GM10266 (cell line): Measurements from ENCODE around the gene FOXE1.

Experiments
- DNase-seq: peaks from one replicate; pipeline ENCODE4 v3.0.0; 2012; ENCODE audit errors: extremely low spot score
- CTCF ChIP-seq: IDR thresholded peaks from 2 replicates; pipeline ENCODE4 v1.5.1; 2012; ENCODE audit warnings: mild to moderate bottlenecking, low read depth; ENCODE audit not compliant: control insufficient read depth, insufficient read depth; ENCODE audit errors: missing control alignments

Gene FOXE1

GRCh38 chr9:97866300-97866699 lies 13.3 kb downstream of the FOXE1 start:
- no peak for TF ChIP-seq CTCF
- no peak for DNase-seq

DNA sequence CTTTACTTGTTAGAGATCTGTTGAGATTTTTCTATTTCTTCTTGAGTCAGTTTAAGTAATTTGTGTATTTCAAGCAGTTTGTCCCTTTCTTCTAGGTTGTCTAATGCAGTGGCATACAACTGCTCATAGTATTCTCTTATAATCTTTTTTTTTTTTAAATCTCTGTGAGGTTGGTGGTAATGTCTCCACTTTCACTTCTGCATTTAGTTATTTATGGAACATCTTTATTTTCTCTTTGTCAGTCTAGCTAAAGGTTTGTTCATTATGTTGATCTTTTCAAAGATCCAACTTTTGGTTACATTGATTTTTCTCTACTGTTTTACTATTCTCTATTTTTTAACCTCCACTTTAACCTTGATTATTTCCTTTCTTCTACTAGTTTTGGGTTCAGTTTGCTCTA lies 13.8 kb downstream of the FOXE1 start:
- no peak for TF ChIP-seq CTCF
- DNase-seq = no peak

DNA sequence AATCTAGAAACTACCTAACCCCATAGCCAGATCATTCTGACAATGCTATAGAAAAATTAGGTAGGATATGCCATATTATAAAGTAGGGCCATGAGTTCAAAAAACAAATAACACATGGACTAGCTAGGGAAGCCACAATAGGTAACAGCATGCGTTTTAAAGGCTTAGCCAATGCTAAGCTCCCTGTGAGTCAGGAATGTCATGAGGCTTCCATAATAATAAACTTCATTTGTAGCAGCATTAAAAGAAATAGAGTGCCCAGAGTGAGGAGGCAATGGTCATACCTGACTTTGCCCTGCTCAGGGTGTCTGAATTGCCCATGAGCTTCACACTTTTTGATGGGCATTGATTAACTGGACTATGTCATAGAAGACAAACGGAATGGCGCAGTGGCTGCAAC lies 15.8 kb downstream of the FOXE1 start:
- DNase-seq = no peak
- TF ChIP-seq CTCF = no peak

DNA sequence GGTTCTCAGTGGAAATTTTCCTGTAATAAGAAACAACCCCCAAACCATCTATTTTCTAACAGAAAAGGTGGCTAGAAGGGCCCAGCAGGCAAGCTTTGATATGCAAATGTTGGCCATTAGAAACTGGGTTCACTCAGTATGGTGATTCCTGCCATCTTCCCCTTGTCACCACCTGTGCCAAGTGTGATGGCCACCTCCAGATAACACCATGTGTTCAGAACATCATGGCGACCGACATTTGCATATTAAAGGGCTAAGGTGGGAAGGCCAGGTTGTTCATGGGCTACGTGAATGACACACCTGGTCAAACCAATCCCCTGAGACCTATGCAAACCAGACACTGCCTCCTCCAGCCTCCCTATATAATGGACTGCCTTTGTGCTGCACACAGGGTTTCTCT lies 20.4 kb downstream of the FOXE1 start:
- no peak for DNase-seq
- TF ChIP-seq CTCF = no peak

DNA sequence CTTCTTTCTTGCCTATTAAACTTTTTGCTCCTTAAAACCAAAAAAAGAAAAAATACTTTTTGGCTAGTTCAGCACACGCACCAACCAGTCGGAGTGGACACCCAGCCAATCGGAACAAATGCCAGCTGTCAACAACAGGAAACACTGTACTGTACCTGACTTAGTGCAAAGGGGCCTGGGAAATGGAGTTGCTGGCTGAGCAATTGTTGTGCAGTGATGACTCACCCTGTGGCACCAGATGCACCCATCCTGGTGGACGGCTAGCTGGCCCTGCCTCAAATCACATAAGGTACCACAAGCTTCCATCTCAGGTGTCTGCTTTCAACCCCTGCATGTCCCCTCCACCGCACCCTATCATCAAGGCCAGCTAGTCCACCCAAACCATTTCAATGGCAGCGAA lies 20.9 kb downstream of the FOXE1 start:
- DNase-seq = no peak
- TF ChIP-seq CTCF = no peak

GRCh38 chr9:97874624-97875023 lies 21.6 kb downstream of the FOXE1 start:
- no peak for TF ChIP-seq CTCF
- DNase-seq = no peak

DNA sequence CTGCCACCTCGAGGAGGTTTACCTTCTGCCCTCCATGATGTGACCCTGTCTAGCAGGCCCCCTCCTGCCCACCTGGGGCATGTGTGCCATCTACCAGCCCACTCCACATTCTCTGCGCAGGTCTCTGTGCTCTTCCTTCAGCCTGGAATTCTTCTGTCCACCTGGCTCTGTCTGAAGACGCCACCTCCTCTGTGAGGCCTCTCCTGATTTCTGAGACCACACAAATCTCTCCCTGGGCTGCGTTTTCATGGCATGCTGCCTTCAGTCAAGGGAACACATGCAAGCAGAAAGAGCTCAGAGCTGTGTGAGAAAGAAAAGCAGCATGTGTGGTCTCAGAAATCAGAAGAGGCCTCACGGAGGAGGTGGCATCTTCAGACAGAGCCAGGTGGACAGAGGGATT lies 22.1 kb downstream of the FOXE1 start:
- TF ChIP-seq CTCF = no peak
- no peak for DNase-seq
